Measurements from ENCODE around the gene PRICKLE3.

PRICKLE3 gene

GRCh38 chrX:49230500-49231232 lies 44.5 kb upstream of the PRICKLE3 start:
- no peak overlapping the region for H3K27ac ChIP-seq (ENCODE audit: low read depth, low read length)
- H4K5ac ChIP-seq (ENCODE audit: low read length): no peak overlapping the region
- peak overlapping the region; percentile 9 for H3K4me3 ChIP-seq (ENCODE audit: low read length)
- H2AK5ac ChIP-seq (ENCODE audit: low read length): no peak overlapping the region
- no peaks in the 10 kb centered on the region for H3K36me3 ChIP-seq (ENCODE audit: control insufficient read depth, insufficient read depth, low read length)
- WGBS (ENCODE audit: extremely low coverage, insufficient coverage, low lambda C conversion rate): no CpG with 5 or more reads among the region's 44 CpGs
- H3K4me2 ChIP-seq (ENCODE audit: low read length): peak overlapping the region; percentile 32
- no peak overlapping the region for H2BK120ac ChIP-seq (ENCODE audit: low read depth, low read length)
- H3K4ac ChIP-seq (ENCODE audit: low read depth, low read length): no peak overlapping the region
- no peak overlapping the region for H2BK5ac ChIP-seq (ENCODE audit: low read length)
- no peaks in the 10 kb centered on the region for H3K79me1 ChIP-seq (ENCODE audit: low read length)
- DNase-seq: peak; percentile 81
- H3K9ac ChIP-seq (ENCODE audit: low read length): peak overlapping the region; percentile 58
- H3K27me3 ChIP-seq (ENCODE audit: insufficient read depth, low read length, poor library complexity): no peaks in the 10 kb centered on the region
- H3K23ac ChIP-seq (ENCODE audit: low read length): no peak overlapping the region
- no peak overlapping the region for H4K8ac ChIP-seq (ENCODE audit: low read depth, low read length)
- H3K56ac ChIP-seq (ENCODE audit: low read length): peak overlapping the region; percentile 74
- no peaks in the 10 kb centered on the region for H3K79me2 ChIP-seq (ENCODE audit: control insufficient read depth, insufficient read depth, low read length)
- no peaks in the 10 kb centered on the region for H3K4me1 ChIP-seq (ENCODE audit: control insufficient read depth, low read depth, low read length)
- no peak overlapping the region for H2BK15ac ChIP-seq (replicated peaks; ENCODE audit: low read depth)
- H3K18ac ChIP-seq (ENCODE audit: low read length): no peak overlapping the region

GRCh38 chrX:49228185-49228584 lies 42.0 kb upstream of the PRICKLE3 start:
- Histone ChIP-seq H3K9ac (ENCODE audit: low read length) (no peak overlapping the region), H3K4me2 (ENCODE audit: low read length) (no peak overlapping the region), H2BK5ac (ENCODE audit: low read length) (no peak overlapping the region), H2AK5ac (ENCODE audit: low read length) (no peak overlapping the region), H4K8ac (ENCODE audit: low read depth, low read length) (no peak overlapping the region), H2BK120ac (ENCODE audit: low read depth, low read length) (no peak overlapping the region), H3K4me1 (ENCODE audit: control insufficient read depth, low read depth, low read length) (no peaks in the 10 kb centered on the region), H3K79me1 (ENCODE audit: low read length) (no peaks in the 10 kb centered on the region), H3K27me3 (ENCODE audit: insufficient read depth, low read length, poor library complexity) (no peaks in the 10 kb centered on the region), H3K4ac (ENCODE audit: low read depth, low read length) (no peak overlapping the region), H3K36me3 (ENCODE audit: control insufficient read depth, insufficient read depth, low read length) (no peaks in the 10 kb centered on the region), H3K79me2 (ENCODE audit: control insufficient read depth, insufficient read depth, low read length) (no peaks in the 10 kb centered on the region), H3K23ac (ENCODE audit: low read length) (no peak overlapping the region), H3K18ac (ENCODE audit: low read length) (no peak overlapping the region), H2BK15ac (replicated peaks; ENCODE audit: low read depth) (no peak overlapping the region), H3K27ac (ENCODE audit: low read depth, low read length) (no peak overlapping the region), H3K56ac (ENCODE audit: low read length) (no peak overlapping the region), H3K4me3 (ENCODE audit: low read length) (no peak overlapping the region), H4K5ac (ENCODE audit: low read length) (no peak overlapping the region)
- no peak for DNase-seq
- no CpG with 5 or more reads among the region's 17 CpGs for WGBS (ENCODE audit: extremely low coverage, insufficient coverage, low lambda C conversion rate)

- Histone ChIP-seq H2BK5ac (ENCODE audit: low read length) (no peak overlapping the region), H4K5ac (ENCODE audit: low read length) (no peak overlapping the region), H3K4me2 (ENCODE audit: low read length) (no peak overlapping the region), H2AK5ac (ENCODE audit: low read length) (no peak overlapping the region), H3K27ac (ENCODE audit: low read depth, low read length) (no peak overlapping the region), H3K23ac (ENCODE audit: low read length) (no peak overlapping the region), H3K27me3 (ENCODE audit: insufficient read depth, low read length, poor library complexity) (no peaks in the 10 kb centered on the region), H3K36me3 (ENCODE audit: control insufficient read depth, insufficient read depth, low read length) (no peaks in the 10 kb centered on the region), H3K79me2 (ENCODE audit: control insufficient read depth, insufficient read depth, low read length) (no peaks in the 10 kb centered on the region), H3K79me1 (ENCODE audit: low read length) (no peaks in the 10 kb centered on the region), H2BK15ac (replicated peaks; ENCODE audit: low read depth) (no peak overlapping the region), H4K8ac (ENCODE audit: low read depth, low read length) (no peak overlapping the region), H3K4me1 (ENCODE audit: control insufficient read depth, low read depth, low read length) (no peaks in the 10 kb centered on the region), H3K9ac (ENCODE audit: low read length) (no peak overlapping the region), H3K56ac (ENCODE audit: low read length) (no peak overlapping the region), H3K4me3 (ENCODE audit: low read length) (no peak overlapping the region), H3K18ac (ENCODE audit: low read length) (no peak overlapping the region), H3K4ac (ENCODE audit: low read depth, low read length) (no peak overlapping the region), H2BK120ac (ENCODE audit: low read depth, low read length) (no peak overlapping the region)
- no peak for DNase-seq
- no CpG with 5 or more reads among the region's 2 CpGs for WGBS (ENCODE audit: extremely low coverage, insufficient coverage, low lambda C conversion rate)
Measured at GRCh38 chrX:49227726-49228125, 41.6 kb upstream of the PRICKLE3 start.

GRCh38 chrX:49226946-49227345 lies 40.8 kb upstream of the PRICKLE3 start:
- no CpG with 5 or more reads among the region's 9 CpGs for WGBS (ENCODE audit: extremely low coverage, insufficient coverage, low lambda C conversion rate)
- Histone ChIP-seq H2BK15ac (replicated peaks; ENCODE audit: low read depth) (no peak overlapping the region), H3K4me3 (ENCODE audit: low read length) (no peak overlapping the region), H2AK5ac (ENCODE audit: low read length) (no peak overlapping the region), H3K56ac (ENCODE audit: low read length) (no peak overlapping the region), H3K23ac (ENCODE audit: low read length) (no peak overlapping the region), H3K4me2 (ENCODE audit: low read length) (no peak overlapping the region), H3K27me3 (ENCODE audit: insufficient read depth, low read length, poor library complexity) (no peaks in the 10 kb centered on the region), H3K36me3 (ENCODE audit: control insufficient read depth, insufficient read depth, low read length) (no peaks in the 10 kb centered on the region), H3K27ac (ENCODE audit: low read depth, low read length) (no peak overlapping the region), H3K79me1 (ENCODE audit: low read length) (no peaks in the 10 kb centered on the region), H4K8ac (ENCODE audit: low read depth, low read length) (no peak overlapping the region), H3K79me2 (ENCODE audit: control insufficient read depth, insufficient read depth, low read length) (no peaks in the 10 kb centered on the region), H3K18ac (ENCODE audit: low read length) (no peak overlapping the region), H3K4me1 (ENCODE audit: control insufficient read depth, low read depth, low read length) (no peaks in the 10 kb centered on the region), H3K9ac (ENCODE audit: low read length) (no peak overlapping the region), H2BK5ac (ENCODE audit: low read length) (no peak overlapping the region), H2BK120ac (ENCODE audit: low read depth, low read length) (no peak overlapping the region), H3K4ac (ENCODE audit: low read depth, low read length) (no peak overlapping the region), H4K5ac (ENCODE audit: low read length) (no peak overlapping the region)
- no peak for DNase-seq

GRCh38 chrX:49225858-49226257 lies 39.7 kb upstream of the PRICKLE3 start:
- no CpG with 5 or more reads among the region's 14 CpGs for WGBS (ENCODE audit: extremely low coverage, insufficient coverage, low lambda C conversion rate)
- H2BK15ac ChIP-seq (replicated peaks; ENCODE audit: low read depth): no peak overlapping the region
- no peak overlapping the region for H3K4ac ChIP-seq (ENCODE audit: low read depth, low read length)
- H3K27ac ChIP-seq (ENCODE audit: low read depth, low read length): no peak overlapping the region
- H4K5ac ChIP-seq (ENCODE audit: low read length): no peak overlapping the region
- no peaks in the 10 kb centered on the region for H3K27me3 ChIP-seq (ENCODE audit: insufficient read depth, low read length, poor library complexity)
- no peaks in the 10 kb centered on the region for H3K36me3 ChIP-seq (ENCODE audit: control insufficient read depth, insufficient read depth, low read length)
- no peak overlapping the region for H2BK120ac ChIP-seq (ENCODE audit: low read depth, low read length)
- no peaks in the 10 kb centered on the region for H3K79me1 ChIP-seq (ENCODE audit: low read length)
- no peak overlapping the region for H2AK5ac ChIP-seq (ENCODE audit: low read length)
- no peak overlapping the region for H3K18ac ChIP-seq (ENCODE audit: low read length)
- H3K4me3 ChIP-seq (ENCODE audit: low read length): no peak overlapping the region
- no peak overlapping the region for H3K23ac ChIP-seq (ENCODE audit: low read length)
- no peaks in the 10 kb centered on the region for H3K4me1 ChIP-seq (ENCODE audit: control insufficient read depth, low read depth, low read length)
- no peak overlapping the region for H3K4me2 ChIP-seq (ENCODE audit: low read length)
- no peak overlapping the region for H2BK5ac ChIP-seq (ENCODE audit: low read length)
- no peak overlapping the region for H3K56ac ChIP-seq (ENCODE audit: low read length)
- H4K8ac ChIP-seq (ENCODE audit: low read depth, low read length): no peak overlapping the region
- no peak for DNase-seq
- no peak overlapping the region for H3K9ac ChIP-seq (ENCODE audit: low read length)
- H3K79me2 ChIP-seq (ENCODE audit: control insufficient read depth, insufficient read depth, low read length): no peaks in the 10 kb centered on the region

GRCh38 chrX:49221868-49222267 lies 35.7 kb upstream of the PRICKLE3 start:
- Histone ChIP-seq H3K4me2 (ENCODE audit: low read length) (no peak overlapping the region), H4K8ac (ENCODE audit: low read depth, low read length) (no peak overlapping the region), H2BK120ac (ENCODE audit: low read depth, low read length) (no peak overlapping the region), H3K79me2 (ENCODE audit: control insufficient read depth, insufficient read depth, low read length) (no peaks in the 10 kb centered on the region), H3K18ac (ENCODE audit: low read length) (no peak overlapping the region), H3K36me3 (ENCODE audit: control insufficient read depth, insufficient read depth, low read length) (no peaks in the 10 kb centered on the region), H3K4ac (ENCODE audit: low read depth, low read length) (no peak overlapping the region), H3K27ac (ENCODE audit: low read depth, low read length) (no peak overlapping the region), H3K56ac (ENCODE audit: low read length) (no peak overlapping the region), H4K5ac (ENCODE audit: low read length) (no peak overlapping the region), H2BK15ac (replicated peaks; ENCODE audit: low read depth) (no peak overlapping the region), H3K4me1 (ENCODE audit: control insufficient read depth, low read depth, low read length) (no peaks in the 10 kb centered on the region), H2AK5ac (ENCODE audit: low read length) (no peak overlapping the region), H3K23ac (ENCODE audit: low read length) (no peak overlapping the region), H3K27me3 (ENCODE audit: insufficient read depth, low read length, poor library complexity) (no peaks in the 10 kb centered on the region), H2BK5ac (ENCODE audit: low read length) (no peak overlapping the region), H3K79me1 (ENCODE audit: low read length) (no peaks in the 10 kb centered on the region), H3K4me3 (ENCODE audit: low read length) (no peak overlapping the region), H3K9ac (ENCODE audit: low read length) (no peak overlapping the region)
- WGBS (ENCODE audit: extremely low coverage, insufficient coverage, low lambda C conversion rate): no CpG with 5 or more reads among the region's 2 CpGs
- DNase-seq: no peak
